ENCODE measurements around the gene ANO9.
"Not testable (repeated sequence)": the region's sequence is repeated elsewhere in the genome, so short reads cannot be mapped to it uniquely, and the experiment has no call there.

Gene ANO9

GRCh38 chr11:414318-414857 lies 27.4 kb downstream of the ANO9 start:
- DNase-seq, result no peak

- DNase-seq, result no peak
Measured at GRCh38 chr11:413120-414081, 28.4 kb downstream of the ANO9 start.

- no peak for DNase-seq
Measured at GRCh38 chr11:412641-413119, 29.1 kb downstream of the ANO9 start.

GRCh38 chr11:411520-411919 lies 30.3 kb downstream of the ANO9 start:
- DNase-seq, result not testable (repeated sequence)

GRCh38 chr11:410711-411110 lies 31.1 kb downstream of the ANO9 start:
- not testable (repeated sequence) for DNase-seq

GRCh38 chr11:409600-410483 lies 32.0 kb downstream of the ANO9 start:
- DNase-seq, result no peak

- no peak for DNase-seq
Measured at GRCh38 chr11:409008-409599, 32.7 kb downstream of the ANO9 start.

- no peak for DNase-seq
Measured at GRCh38 chr11:408154-409007, 33.4 kb downstream of the ANO9 start.

GRCh38 chr11:407651-408123 lies 34.1 kb downstream of the ANO9 start:
- peak; percentile 35 for DNase-seq

- peak; percentile 89 for DNase-seq
Measured at GRCh38 chr11:406796-407650, 34.8 kb downstream of the ANO9 start.

GRCh38 chr11:405954-406795 lies 35.6 kb downstream of the ANO9 start:
- DNase-seq, result no peak

GRCh38 chr11:405323-405953 lies 36.4 kb downstream of the ANO9 start:
- no peak for DNase-seq

GRCh38 chr11:404551-405264 lies 37.1 kb downstream of the ANO9 start:
- no peak for DNase-seq

- DNase-seq, result no peak
Measured at GRCh38 chr11:403761-404431, 37.9 kb downstream of the ANO9 start.

GRCh38 chr11:403021-403760 lies 38.6 kb downstream of the ANO9 start:
- DNase-seq, result no peak

- DNase-seq, result not testable (repeated sequence)
Measured at GRCh38 chr11:401196-401595, 40.6 kb downstream of the ANO9 start.

- no peak for DNase-seq
Measured at GRCh38 chr11:400241-400689, 41.5 kb downstream of the ANO9 start.

Data from effector CD8-positive, alpha-beta T cell (primary cell).